Psoas muscle (tissue), 8 donors: Measurements from ENCODE around the gene SF3B4. TPM values are rescaled to one million over a fixed set of nuclear protein-coding genes. Genes with fewer than 3 reads are reported as not detected.

ENCODE experiments used
- ATAC-seq, 4 donors: fragments of 200-7000 bp; cut with Tn5 transposase; one replicate each; pipeline ENCODE4 v1.9.1; 2020; ENCODE audit warnings: moderate library complexity in 3 of 4, mild to moderate bottlenecking in 2 of 4
- DNase-seq, 2 donors: peaks; one replicate each; pipeline ENCODE4 v3.0.0-alpha.2; 2020
- H3K27ac ChIP-seq: fragments of 200-600 bp; one replicate; pipeline ENCODE4 v1.8.0; 2022
- H3K27me3 ChIP-seq, 3 donors: fragments of 200-600 bp in 1 of 3; one replicate each; pipeline versions ENCODE4 v1.6.1 to v1.8.0; 2013 to 2022; ENCODE audit warnings: low read length in 2 of 3, mild to moderate bottlenecking in 2 of 3, moderate library complexity in 1 of 3; ENCODE audit not compliant: insufficient read depth in 3 of 3
- H3K36me3 ChIP-seq, 2 donors: fragments of 200-600 bp in 1 of 2; one replicate each; pipeline versions ENCODE4 v1.6.1 to v1.8.0; 2013 to 2022; ENCODE audit warnings: low read depth in 1 of 2, mild to moderate bottlenecking in 1 of 2, moderate library complexity in 1 of 2; ENCODE audit not compliant: insufficient read depth in 1 of 2
- H3K4me1 ChIP-seq: fragments of 200-600 bp; one replicate; pipeline ENCODE4 v1.8.0; 2022
- H3K4me3 ChIP-seq: fragments of 200-600 bp; one replicate; pipeline ENCODE4 v1.8.0; 2022; ENCODE audit warnings: mild to moderate bottlenecking
- H3K9me3 ChIP-seq: fragments of 200-600 bp; one replicate; pipeline ENCODE4 v1.8.0; 2022
- CTCF ChIP-seq: fragments of 200-600 bp; IDR thresholded peaks from one replicate; pipeline ENCODE4 v1.8.0; 2022; ENCODE audit warnings: antibody characterized with exemption
- WGBS, 3 donors: extraction: QIAGEN DNeasy Blood & Tissue Kit; methylation state at CpG; one replicate each; pipeline versions ENCODE4 v1.1.6 to v1.1.7; 2013; 5-methylcytosine and 5-hydroxymethylcytosine counted together
- intact Hi-C, 2 donors: fragments of 100-400 bp; cut with DNase I; formaldehyde crosslinking; loops; one replicate each; pipeline versions ENCODE4 v1.11.0 to v1.14.2; 2022
- long read RNA-seq, 2 donors: library from polyadenylated mRNA; unstranded; transcript quantifications; one replicate each; pipeline ENCODE4 v2.0.0, GENCODE V29; 2021
- polyA plus RNA-seq, 3 donors: library from polyadenylated mRNA; stranded (reverse); fragments of 200-250 nt; gene quantifications; one replicate each; pipeline ENCODE4 v1.2.3, GENCODE V29; 2013
- total RNA-seq, 4 donors: library from RNA; stranded (reverse); fragmentation: NEBNext Ultra II Directional in 2 of 4; extraction: Animal tissue kit (Norgen Biotek cat#: 25700) in 2 of 4; gene quantifications; one replicate each; pipeline versions ENCODE4 v1.2.1 to v1.2.4, GENCODE V29; 2021 to 2023
- donor health status: healthy with polysubstance abuse.
- donor health status: DM: no; HTN: no; CAD: no; lungs with moderate emphysema.
- donor health status: Bipolar disorder and iron deficiency.
- donor health status: healthy.
- donor health status: DM: yes; HTN: yes; CAD: no.
- donor health status: DM: no; HTN: no; CAD: no.
- donor health status: DM: no; HTN: no; CAD: no.
- donor health status: DM: yes; HTN: yes; CAD: no.

SF3B4 gene
- total RNA-seq (10 to 100 TPM; 13.0 to 26.9 (median 21.9) TPM), polyA plus RNA-seq (10 to 100 TPM; 13.9 to 28.9 (median 16.7) TPM)
- long read RNA-seq, donor 1, transcript SF3B4-201 (6 exons, 2,085 nt): major isoform, 5 of 8 reads
- long read RNA-seq, donor 1, partial matches to known transcripts: 3 of 8 reads
- long read RNA-seq, donor 1, other reads (novel, unspliced or antisense): 0 of 8 reads
- long read RNA-seq, donor 2, transcript SF3B4-201 (6 exons, 2,085 nt): major isoform, 14 of 18 reads
- long read RNA-seq, donor 2, partial matches to known transcripts: 4 of 18 reads
- long read RNA-seq, donor 2, other reads (novel, unspliced or antisense): 0 of 18 reads

GRCh38 chr1:149927563-149928400, at the start of gene SF3B4:
Gene SF3B4 (minus strand): TSS chr1:149927803. CDS start chr1:149927759, 44 bp downstream.
- intact Hi-C loops: loop anchor here (2.0 to 5.0 kb wide), 2 partner anchors 35 to 37 kb away; no protein-coding TSS in a partner anchor
- peak; percentile 96 to 98 for DNase-seq
- Histone ChIP-seq H3K9me3 (no peaks in the 10 kb centered on the region), H3K4me1 (peaks cover 27% of the 10 kb centered on the region), H3K27me3 (no peaks in the 10 kb centered on the region), H3K36me3 (peaks cover 0 to 40% of the 10 kb centered on the region in 2 donors), H3K4me3 (peak within 1 kb of the TSS; percentile 100), H3K27ac (peak within 1 kb of the TSS; percentile 96)
- 0 to 1% (median 0%) methylated on average over 44 to 47 of the region's 47 CpGs for WGBS, 3 donors
- peak; percentile 3 for TF ChIP-seq CTCF
- ATAC-seq: peak; percentile 98 to 99 (median 98)

GRCh38 chr1:149977345-149977744, 49.7 kb upstream of the SF3B4 start:
- 31 to 45% (median 39%) methylated on average over 3 of the region's 3 CpGs for WGBS, 3 donors
- peaks cover 5 to 46% of the 10 kb centered on the region in 2 donors for H3K36me3 ChIP-seq

GRCh38 chr1:149972547-149972946, 44.9 kb upstream of the SF3B4 start:
- intact Hi-C loops: no loop called here
- DNase-seq (no peak), ATAC-seq (no peak)
- H3K4me3 ChIP-seq: no peak overlapping the region
- peaks cover 4% of the 10 kb centered on the region for H3K4me1 ChIP-seq
- no peak overlapping the region for H3K27ac ChIP-seq
- no peak for TF ChIP-seq CTCF
- peaks cover 13 to 94% of the 10 kb centered on the region in 2 donors for H3K36me3 ChIP-seq
- 91 to 98% (median 97%) methylated on average over 2 of the region's 2 CpGs for WGBS, 3 donors
- no peaks in the 10 kb centered on the region for H3K27me3 ChIP-seq
- no peaks in the 10 kb centered on the region for H3K9me3 ChIP-seq

More at GRCh38 chr1:149977345-149977744, 49.7 kb upstream of the SF3B4 start:
- intact Hi-C loops: no loop called here
- Histone ChIP-seq H3K4me3 (no peak overlapping the region), H3K4me1 (peaks cover 34% of the 10 kb centered on the region), H3K27me3 (no peaks in the 10 kb centered on the region), H3K9me3 (no peaks in the 10 kb centered on the region), H3K27ac (peak overlapping the region; percentile 60)
- no peak for DNase-seq
- TF ChIP-seq CTCF: no peak
- peak in 2 of 4 donors; percentile 10 to 31 for ATAC-seq

- intact Hi-C loops: no loop called here
- Histone ChIP-seq H3K4me3 (no peak overlapping the region), H3K4me1 (no peaks in the 10 kb centered on the region), H3K27me3 (no peaks in the 10 kb centered on the region), H3K9me3 (no peaks in the 10 kb centered on the region), H3K36me3 (peaks cover 25 to 100% of the 10 kb centered on the region in 2 donors), H3K27ac (no peak overlapping the region)
- DNase-seq (no peak), ATAC-seq (no peak)
- no peak for TF ChIP-seq CTCF
Observed at GRCh38 chr1:149967646-149968045, 40.0 kb upstream of the SF3B4 start.
